NCI-H2227 (cell line): ENCODE results near the gene FOLR3.
"Not testable (repeated sequence)": the region's sequence is repeated elsewhere in the genome, so short reads cannot be mapped to it uniquely, and the experiment has no call there.

Source experiments
- DNase-seq: peaks from one replicate; lab custom pipeline; 2025; ENCODE audit not compliant: unreplicated experiment; lab: John Stamatoyannopoulos, UW

The FOLR3 gene

DNA sequence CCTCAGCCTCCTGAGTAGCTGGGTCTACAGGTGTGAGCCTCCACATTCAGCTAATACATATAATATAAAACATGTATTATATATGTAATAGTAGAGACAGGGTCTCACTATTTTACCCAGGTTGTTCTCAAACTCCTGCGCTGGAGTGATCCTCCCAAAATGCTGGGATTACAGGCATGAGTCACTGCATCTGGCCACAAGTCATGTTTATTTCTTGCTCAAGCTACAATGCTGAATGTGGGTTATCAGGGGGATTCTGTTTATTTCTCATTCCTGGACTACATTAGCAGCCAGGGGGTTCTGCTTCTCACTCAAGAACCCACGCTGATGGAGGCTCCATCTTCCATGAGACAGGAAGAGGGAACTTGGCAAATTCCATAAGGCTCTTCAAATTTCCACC lies 24.8 kb downstream of the FOLR3 start:
- DNase-seq: no peak

GRCh38 chr11:72162891-72163492 lies 27.5 kb downstream of the FOLR3 start:
- no peak for DNase-seq

GRCh38 chr11:72164187-72164586 lies 28.7 kb downstream of the FOLR3 start:
- DNase-seq: not testable (repeated sequence)

GRCh38 chr11:72169046-72169555 lies 33.6 kb downstream of the FOLR3 start:
- not testable (repeated sequence) for DNase-seq

DNA sequence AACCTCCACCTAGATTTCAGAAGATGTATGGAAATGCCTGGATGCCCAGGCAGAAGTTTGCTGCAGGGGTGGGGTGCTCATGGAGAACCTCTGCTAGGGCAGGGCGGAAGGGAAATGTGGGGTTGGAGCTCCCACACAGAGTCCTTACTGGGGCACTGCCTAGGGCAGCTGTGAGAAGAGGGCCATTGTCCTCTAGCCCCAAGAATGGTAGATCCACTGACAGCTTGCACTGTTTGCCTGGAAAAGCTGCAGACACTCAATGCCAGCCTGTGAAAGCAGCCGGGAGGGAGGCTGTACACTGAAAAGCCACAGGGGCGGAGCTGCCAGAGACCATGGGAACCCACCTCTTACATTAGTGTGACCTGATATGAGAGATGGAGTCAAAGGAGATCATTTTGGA lies 34.2 kb downstream of the FOLR3 start:
- DNase-seq: not testable (repeated sequence)

DNA sequence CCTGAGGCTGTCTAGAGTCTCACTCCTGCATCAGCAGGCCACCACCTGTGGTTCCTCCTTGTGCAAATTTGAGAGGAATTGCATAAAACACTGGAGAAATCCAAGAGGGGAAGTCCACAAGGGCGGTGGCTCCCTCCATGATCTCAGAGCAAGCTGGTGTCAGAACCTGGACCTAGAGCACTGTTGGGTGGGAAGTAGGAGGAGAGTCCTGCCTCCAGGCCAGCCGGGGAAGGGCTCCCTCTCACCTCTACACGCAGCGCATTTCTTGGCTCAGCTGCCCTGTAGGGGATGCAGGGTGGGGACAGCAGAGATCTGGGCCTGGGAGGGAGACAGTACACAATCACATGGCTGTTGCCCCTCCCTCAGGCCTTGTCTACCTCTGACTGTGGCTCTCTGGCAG lies 36.5 kb downstream of the FOLR3 start:
- not testable (repeated sequence) for DNase-seq

DNA sequence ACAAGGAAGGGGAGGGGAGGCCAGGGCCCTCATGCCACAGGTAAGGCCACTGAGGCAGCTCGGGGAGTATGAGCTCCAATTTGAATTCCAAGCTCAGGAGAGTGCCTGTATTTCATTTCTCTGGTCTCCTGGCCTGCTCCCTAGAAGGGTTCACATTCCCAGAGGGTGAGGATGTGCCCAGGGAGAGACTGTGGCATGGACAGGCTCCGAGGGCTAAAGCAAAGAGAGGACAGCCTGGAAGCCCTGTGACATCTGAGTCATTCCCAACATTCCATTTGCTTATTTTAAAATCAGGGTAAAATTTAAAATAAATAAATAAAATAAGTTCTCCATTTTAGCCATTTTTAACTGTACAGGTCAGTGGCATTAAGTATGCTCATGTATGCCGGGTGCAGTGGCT lies 37.8 kb downstream of the FOLR3 start:
- DNase-seq: no peak

GRCh38 chr11:72174302-72175070 lies 39.0 kb downstream of the FOLR3 start:
- no peak for DNase-seq

DNA sequence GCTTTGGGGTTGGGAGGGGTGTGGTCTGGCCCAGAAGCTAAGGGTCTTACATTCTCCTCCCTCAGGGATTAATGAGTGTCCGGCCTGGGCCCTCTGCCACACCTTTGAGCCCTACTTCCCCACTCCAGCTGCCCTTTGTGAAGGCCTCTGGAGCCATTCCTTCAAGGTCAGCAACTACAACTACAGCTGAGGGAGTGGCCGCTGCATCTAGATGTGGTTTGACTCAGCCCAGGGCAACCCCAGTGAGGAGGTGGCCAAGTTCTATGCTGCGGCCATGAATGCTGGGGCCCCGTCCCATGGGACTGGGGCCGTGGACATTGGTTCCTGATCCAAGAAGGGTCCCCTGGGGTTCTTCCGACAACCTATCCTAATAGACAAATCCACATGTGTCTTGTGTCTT lies 42.1 kb downstream of the FOLR3 start:
- no peak for DNase-seq

GRCh38 chr11:72179049-72179803 lies 43.7 kb downstream of the FOLR3 start:
- DNase-seq: no peak

DNA sequence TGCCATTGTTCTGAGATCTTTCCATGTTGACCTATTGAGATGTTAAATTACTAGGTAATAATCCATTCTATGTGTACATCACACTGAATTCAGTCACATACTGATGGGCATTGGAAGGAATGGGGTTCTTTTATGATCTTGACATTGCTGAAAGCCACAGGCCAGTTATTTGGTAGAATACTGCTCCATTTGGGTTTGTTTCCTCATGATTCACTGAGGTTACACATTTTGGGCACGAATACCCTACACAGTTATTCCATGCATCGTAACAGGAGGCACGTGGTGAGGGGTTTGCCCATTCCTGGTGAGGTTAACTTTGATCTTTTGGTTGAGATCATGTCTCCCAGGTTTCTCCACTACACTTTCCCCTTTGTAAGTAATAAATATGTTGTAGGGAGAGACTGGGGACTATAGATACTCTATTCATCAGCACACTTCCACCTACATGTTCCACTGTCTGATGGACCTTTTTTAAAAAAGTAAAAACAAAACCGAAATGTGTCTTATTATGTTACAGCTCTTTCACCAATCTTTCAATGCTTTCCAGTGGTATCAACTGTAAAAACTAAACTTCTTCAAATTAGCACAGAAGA lies 44.4 kb downstream of the FOLR3 start:
- DNase-seq: no peak

- DNase-seq: not testable (repeated sequence)
Observed at GRCh38 chr11:72180892-72181552, 45.5 kb downstream of the FOLR3 start.

DNA sequence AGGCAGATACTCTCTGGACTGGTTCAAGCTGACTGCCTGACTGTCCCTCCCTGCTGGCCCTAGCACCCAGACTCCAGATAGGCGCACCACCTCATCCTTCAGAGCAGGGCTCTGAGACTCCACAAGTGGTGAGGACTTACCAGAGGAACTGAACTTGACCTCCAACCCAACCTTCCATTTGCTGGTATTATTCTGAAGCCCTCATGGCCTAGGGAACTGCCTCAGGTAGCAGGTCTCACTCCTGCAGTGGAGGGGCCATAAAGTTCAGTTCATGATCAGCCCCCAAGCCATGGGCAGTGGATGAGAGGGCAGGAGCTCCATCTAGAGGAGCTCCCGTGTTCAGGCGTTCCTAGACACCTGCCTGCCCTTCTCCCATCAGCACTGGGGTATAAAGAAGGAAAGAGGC lies 46.0 kb downstream of the FOLR3 start:
- DNase-seq: not testable (repeated sequence)

DNA sequence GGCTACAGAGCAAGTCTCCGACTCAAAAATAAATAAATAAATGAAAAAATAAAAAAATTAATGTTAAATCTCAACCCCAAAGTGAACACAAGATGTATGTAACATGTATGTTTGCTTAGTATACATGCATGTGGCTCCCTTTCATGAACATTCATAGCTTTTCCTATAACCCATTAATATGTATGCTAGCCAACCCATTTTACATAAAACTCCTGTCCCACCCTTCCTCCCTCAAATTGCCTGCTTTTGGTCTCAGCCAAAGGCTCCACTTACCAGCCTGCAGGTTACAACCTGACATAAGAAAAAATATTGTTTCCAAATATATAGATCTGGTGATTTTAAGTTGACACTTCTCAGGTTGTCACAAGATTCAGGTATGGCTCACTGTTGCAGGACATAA lies 52.7 kb downstream of the FOLR3 start:
- no peak for DNase-seq
